ENCODE data around the gene COASY. TPM values are rescaled to one million over a fixed set of nuclear protein-coding genes. Genes with fewer than 3 reads are reported as not detected.

The COASY gene
- total RNA-seq, 1 experiment from 2014 or later: 71.5 TPM

- no peak overlapping the region for H3K4me3 ChIP-seq (ENCODE audit: low read depth, low read length, poor library complexity, severe bottlenecking)
- no peak for TF ChIP-seq CTCF (conservative IDR thresholded peaks at IDR 0.05; ENCODE audit: low read depth, low read length)
- TF ChIP-seq EZH2 (IDR thresholded peaks at IDR 0.05; ENCODE audit: borderline replicate concordance, low read depth, low read length, poor library complexity, severe bottlenecking): no peak
- H3K4me1 ChIP-seq (ENCODE audit: insufficient read depth, low read length, poor library complexity, severe bottlenecking): peaks cover 29% of the 10 kb centered on the region
- no peaks in the 10 kb centered on the region for H3K36me3 ChIP-seq (ENCODE audit: insufficient read depth, low read length, poor library complexity, severe bottlenecking)
- ChIA-PET POLR2A (ENCODE audit: low non-redundant PET) (no interaction called here), CTCF (no interaction called here)
- H3K9me3 ChIP-seq (ENCODE audit: low read depth, low read length, poor library complexity, severe bottlenecking): no peaks in the 10 kb centered on the region
- DNase-seq (ENCODE audit: low spot score): no peak
- H3K27me3 ChIP-seq (replicated peaks; ENCODE audit: insufficient read depth, low read depth, low read length, poor library complexity): no peaks in the 10 kb centered on the region
- intact Hi-C loops (cut with micrococcal nuclease; ENCODE audit: unreplicated experiment): loop anchor here (10.0 kb wide), 1 partner anchor 207 kb away; no protein-coding TSS in a partner anchor
- H3K27ac ChIP-seq (ENCODE audit: low read depth, low read length, poor library complexity, severe bottlenecking): no peak overlapping the region
- BruUV-seq (replicated peaks): no TSS peak
Measured at GRCh38 chr17:42521666-42522262, 40.2 kb upstream of the COASY start.

GRCh38 chr17:42522263-42522790 lies 39.6 kb upstream of the COASY start:
- no peak overlapping the region for H3K27ac ChIP-seq (ENCODE audit: low read depth, low read length, poor library complexity, severe bottlenecking)
- TF ChIP-seq EZH2 (IDR thresholded peaks at IDR 0.05; ENCODE audit: borderline replicate concordance, low read depth, low read length, poor library complexity, severe bottlenecking) (no peak), CTCF (conservative IDR thresholded peaks at IDR 0.05; ENCODE audit: low read depth, low read length) (no peak)
- POLR2A ChIA-PET (ENCODE audit: low non-redundant PET): no interaction called here
- H3K27me3 ChIP-seq (replicated peaks; ENCODE audit: insufficient read depth, low read depth, low read length, poor library complexity): no peaks in the 10 kb centered on the region
- CTCF ChIA-PET: no interaction called here
- H3K36me3 ChIP-seq (ENCODE audit: insufficient read depth, low read length, poor library complexity, severe bottlenecking): no peaks in the 10 kb centered on the region
- H3K9me3 ChIP-seq (ENCODE audit: low read depth, low read length, poor library complexity, severe bottlenecking): no peaks in the 10 kb centered on the region
- no peak for DNase-seq (ENCODE audit: low spot score)
- H3K4me3 ChIP-seq (ENCODE audit: low read depth, low read length, poor library complexity, severe bottlenecking): no peak overlapping the region
- no TSS peak for BruUV-seq (replicated peaks)
- H3K4me1 ChIP-seq (ENCODE audit: insufficient read depth, low read length, poor library complexity, severe bottlenecking): peaks cover 29% of the 10 kb centered on the region
- intact Hi-C loops (cut with micrococcal nuclease; ENCODE audit: unreplicated experiment): loop anchor here (10.0 kb wide), 1 partner anchor 208 kb away; no protein-coding TSS in a partner anchor

- Histone ChIP-seq H3K27ac (ENCODE audit: low read depth, low read length, poor library complexity, severe bottlenecking) (no peak overlapping the region), H3K9me3 (ENCODE audit: low read depth, low read length, poor library complexity, severe bottlenecking) (no peaks in the 10 kb centered on the region), H3K4me3 (ENCODE audit: low read depth, low read length, poor library complexity, severe bottlenecking) (no peak overlapping the region), H3K36me3 (ENCODE audit: insufficient read depth, low read length, poor library complexity, severe bottlenecking) (no peaks in the 10 kb centered on the region), H3K4me1 (ENCODE audit: insufficient read depth, low read length, poor library complexity, severe bottlenecking) (peaks cover 25% of the 10 kb centered on the region), H3K27me3 (replicated peaks; ENCODE audit: insufficient read depth, low read depth, low read length, poor library complexity) (no peaks in the 10 kb centered on the region)
- no peak for DNase-seq (ENCODE audit: low spot score)
- ChIA-PET CTCF (no interaction called here), POLR2A (ENCODE audit: low non-redundant PET) (no interaction called here)
- intact Hi-C loops (cut with micrococcal nuclease; ENCODE audit: unreplicated experiment): loop anchor here (10.0 kb wide), 1 partner anchor 208 kb away; no protein-coding TSS in a partner anchor
- TF ChIP-seq CTCF (conservative IDR thresholded peaks at IDR 0.05; ENCODE audit: low read depth, low read length) (no peak), EZH2 (IDR thresholded peaks at IDR 0.05; ENCODE audit: borderline replicate concordance, low read depth, low read length, poor library complexity, severe bottlenecking) (no peak)
- BruUV-seq (replicated peaks): no TSS peak
Measured at GRCh38 chr17:42522798-42523278, 39.1 kb upstream of the COASY start.
